IMR-90 (cell line): ENCODE results near the gene GLO1. TPM values are rescaled to one million over a fixed set of nuclear protein-coding genes. Genes with fewer than 3 reads are reported as not detected.

Source experiments
- ATAC-seq: fragments of 200-7000 bp; cut with Tn5 transposase; 2 replicates; pipeline ENCODE4 v1.9.1; 2020; ENCODE audit warnings: low read depth, mild to moderate bottlenecking, moderate library complexity
- BruUV-seq: library from RNA; stranded (reverse); fragments of 400-500 nt; replicated peaks from 2 replicates; lab custom pipeline; 2021; lab: Mats Ljungman, UMichigan
- CTCF ChIA-PET: fragments of 300-600 bp; formaldehyde crosslinking; extraction: SDS; loops from one replicate; lab custom pipeline; 2021; ENCODE audit warnings: antibody characterized with exemption; lab: Yijun Ruan, JAX
- POLR2A ChIA-PET: fragments of 300-600 bp; sonication (Branson Sonifier 250); formaldehyde crosslinking; loops from one replicate; lab custom pipeline; 2022; ENCODE audit warnings: antibody characterized with exemption; ENCODE audit not compliant: unreplicated experiment; lab: Charles Lee
- DNase-seq: peaks from one replicate; pipeline ENCODE4 v3.0.0; 2013
- H2AFZ ChIP-seq: replicated peaks from 2 replicates; pipeline ENCODE3; 2013; ENCODE audit warnings: low read length, mild to moderate bottlenecking; ENCODE audit not compliant: poor library complexity
- H2AK5ac ChIP-seq: 2 replicates; pipeline ENCODE4 v1.6.1; 2013; ENCODE audit warnings: low read depth, low read length, inconsistent platforms
- H2AK9ac ChIP-seq: replicated peaks from 2 replicates; pipeline ENCODE3; 2013; ENCODE audit warnings: mild to moderate bottlenecking, low read depth, low read length, moderate library complexity; ENCODE audit not compliant: poor library complexity
- H2BK120ac ChIP-seq: 2 replicates; pipeline ENCODE4 v1.6.1; 2013; ENCODE audit warnings: low read depth, low read length, inconsistent platforms
- H2BK15ac ChIP-seq: 3 replicates; pipeline ENCODE4 v1.6.1; 2013; ENCODE audit warnings: low read depth, low read length, inconsistent platforms
- H2BK20ac ChIP-seq: 2 replicates; pipeline ENCODE4 v1.6.1; 2013; ENCODE audit warnings: low read depth, mild to moderate bottlenecking, inconsistent platforms, low read length, moderate library complexity
- H2BK5ac ChIP-seq: 2 replicates; pipeline ENCODE4 v1.6.1; 2013; ENCODE audit warnings: mild to moderate bottlenecking, low read depth, low read length, inconsistent platforms; ENCODE audit not compliant: poor library complexity, severe bottlenecking
- H3K14ac ChIP-seq: replicated peaks from 2 replicates; pipeline ENCODE4 v1.6.1; 2013; ENCODE audit warnings: low read depth, low read length, inconsistent platforms
- H3K18ac ChIP-seq: 2 replicates; pipeline ENCODE4 v1.6.1; 2013; ENCODE audit warnings: low read depth, low read length, control low read depth
- H3K23ac ChIP-seq: 2 replicates; pipeline ENCODE4 v1.6.1; 2013; ENCODE audit warnings: low read depth, low read length, inconsistent platforms
- H3K27ac ChIP-seq: 2 replicates; pipeline ENCODE4 v1.5.1; 2013; ENCODE audit warnings: mild to moderate bottlenecking, control low read depth, low read length; ENCODE audit not compliant: insufficient read depth
- H3K27me3 ChIP-seq: 2 replicates; pipeline ENCODE4 v1.6.1; 2013; ENCODE audit warnings: low read length; ENCODE audit not compliant: control insufficient read depth, insufficient read depth
- H3K36me3 ChIP-seq: 2 replicates; pipeline ENCODE4 v1.6.1; 2013; ENCODE audit warnings: low read length, mixed read lengths; ENCODE audit not compliant: control insufficient read depth, insufficient read depth
- H3K4ac ChIP-seq: 2 replicates; pipeline ENCODE4 v1.6.1; 2013; ENCODE audit warnings: low read depth, low read length, inconsistent platforms
- H3K4me1 ChIP-seq: 2 replicates; pipeline ENCODE4 v1.6.1; 2013; ENCODE audit warnings: low read length, mixed read lengths; ENCODE audit not compliant: control insufficient read depth, insufficient read depth
- H3K4me2 ChIP-seq: 2 replicates; pipeline ENCODE4 v1.6.1; 2013; ENCODE audit warnings: low read depth, mild to moderate bottlenecking, control low read depth, low read length, moderate library complexity
- H3K4me3 ChIP-seq: 2 replicates; pipeline ENCODE4 v1.5.1; 2013; ENCODE audit warnings: low read depth, mild to moderate bottlenecking, control low read depth, low read length, moderate library complexity; ENCODE audit not compliant: insufficient read depth
- H3K56ac ChIP-seq: 2 replicates; pipeline ENCODE4 v1.6.1; 2013; ENCODE audit warnings: low read length, inconsistent platforms; ENCODE audit not compliant: insufficient read depth; ENCODE audit errors: extremely low read depth
- H3K79me1 ChIP-seq, 2 experiments: 2 replicates each; pipeline ENCODE4 v1.6.1; 2013; ENCODE audit warnings: low read length in 2 of 2, inconsistent platforms in 1 of 2, low read depth in 1 of 2
- H3K9ac ChIP-seq: 2 replicates; pipeline ENCODE4 v1.6.1; 2013; ENCODE audit warnings: low read depth, low read length, control low read depth
- H3K9me1 ChIP-seq: 2 replicates; pipeline ENCODE4 v1.6.1; 2013; ENCODE audit warnings: low read length, inconsistent platforms; ENCODE audit not compliant: insufficient read depth
- H3K9me3 ChIP-seq: 2 replicates; pipeline ENCODE4 v1.6.1; 2013; ENCODE audit warnings: low read length; ENCODE audit not compliant: control insufficient read depth, insufficient read depth
- H4K20me1 ChIP-seq: 2 replicates; pipeline ENCODE4 v1.6.1; 2013; ENCODE audit warnings: low read length, inconsistent platforms; ENCODE audit not compliant: insufficient read depth
- H4K5ac ChIP-seq: 2 replicates; pipeline ENCODE4 v1.6.1; 2013; ENCODE audit warnings: mild to moderate bottlenecking, low read depth, low read length, control low read depth
- H4K8ac ChIP-seq, 2 experiments: 2 replicates each; pipeline ENCODE4 v1.6.1; 2013; ENCODE audit warnings: low read depth in 2 of 2, low read length in 2 of 2, control low read depth in 1 of 2, inconsistent platforms in 1 of 2
- H4K91ac ChIP-seq: 2 replicates; pipeline ENCODE4 v1.6.1; 2013; ENCODE audit warnings: low read depth, low read length, inconsistent platforms; ENCODE audit not compliant: insufficient read depth
- BHLHE40 ChIP-seq: fragments of 150-350 bp; IDR thresholded peaks from 2 replicates; pipeline ENCODE4 v1.6.1; 2016; ENCODE audit warnings: mild to moderate bottlenecking, low read depth, low read length
- CEBPB ChIP-seq: IDR thresholded peaks from 2 replicates; pipeline ENCODE4 v1.6.1; 2012; ENCODE audit warnings: low read depth, low read length, improper control_type of control experiment
- CHD1 ChIP-seq: IDR thresholded peaks from 2 replicates; pipeline ENCODE4 v1.6.1; 2012; ENCODE audit warnings: low read depth, low read length, improper control_type of control experiment
- CTCF ChIP-seq: conservative IDR thresholded peaks from 2 replicates; pipeline ENCODE4 v1.5.1; 2012; ENCODE audit warnings: mild to moderate bottlenecking, low read depth, low read length, improper control_type of control experiment
- ELK1 ChIP-seq: fragments of 150-350 bp; IDR thresholded peaks from 2 replicates; pipeline ENCODE4 v1.6.1; 2016; ENCODE audit warnings: low read depth, mild to moderate bottlenecking, low read length, moderate library complexity, borderline replicate concordance
- FOS ChIP-seq: fragments of 150-350 bp; IDR thresholded peaks from 2 replicates; pipeline ENCODE4 v1.6.1; 2016; ENCODE audit warnings: low read depth, low read length
- MAFK ChIP-seq: IDR thresholded peaks from 2 replicates; pipeline ENCODE4 v1.6.1; 2012; ENCODE audit warnings: low read depth, low read length, improper control_type of control experiment
- MAZ ChIP-seq: IDR thresholded peaks from 2 replicates; pipeline ENCODE4 v1.6.1; 2012; ENCODE audit warnings: low read depth, mild to moderate bottlenecking, low read length, improper control_type of control experiment, moderate library complexity, borderline replicate concordance
- MXI1 ChIP-seq: IDR thresholded peaks from 2 replicates; pipeline ENCODE4 v1.6.1; 2012; ENCODE audit warnings: low read depth, mild to moderate bottlenecking, low read length, moderate library complexity, borderline replicate concordance
- NFE2L2 ChIP-seq: fragments of 150-350 bp; IDR thresholded peaks from 2 replicates; pipeline ENCODE4 v1.6.1; 2016; ENCODE audit warnings: low read depth, mild to moderate bottlenecking, low read length
- POLR2A ChIP-seq: IDR thresholded peaks from 2 replicates; pipeline ENCODE4 v1.6.1; 2012; ENCODE audit warnings: mild to moderate bottlenecking, low read depth, low read length
- RAD21 ChIP-seq: IDR thresholded peaks from 2 replicates; pipeline ENCODE4 v1.6.1; 2012; ENCODE audit warnings: low read length, improper control_type of control experiment
- RCOR1 ChIP-seq: IDR thresholded peaks from 2 replicates; pipeline ENCODE4 v1.6.1; 2012; ENCODE audit warnings: mild to moderate bottlenecking, low read length, improper control_type of control experiment; ENCODE audit not compliant: insufficient replicate concordance
- RFX5 ChIP-seq: IDR thresholded peaks from 2 replicates; pipeline ENCODE4 v1.8.0; 2012; ENCODE audit warnings: low read depth, mild to moderate bottlenecking, low read length, moderate library complexity
- SMC3 ChIP-seq: fragments of 150-350 bp; IDR thresholded peaks from 2 replicates; pipeline ENCODE4 v1.6.1; 2016; ENCODE audit warnings: low read depth, mild to moderate bottlenecking, antibody characterized with exemption, low read length, moderate library complexity
- USF2 ChIP-seq: fragments of 150-350 bp; IDR thresholded peaks from 2 replicates; pipeline ENCODE4 v1.6.1; 2017; ENCODE audit warnings: mild to moderate bottlenecking, antibody characterized with exemption, low read length, low read depth
- WGBS, 2 experiments: methylation state at CpG; one replicate each; pipeline versions ENCODE4 v1.1.5 to v1.1.7; 2013; ENCODE audit warnings: missing lambda C conversion rate in 2 of 2; ENCODE audit not compliant: insufficient read length in 1 of 2; ENCODE audit errors: extremely low coverage in 2 of 2; 5-methylcytosine and 5-hydroxymethylcytosine counted together
- dilution Hi-C: fragments of 300-500 bp; cut with HindIII; formaldehyde crosslinking; loops from one replicate; pipeline ENCODE4 v1.14.3; 2018; ENCODE audit warnings: low sequenced_read_pairs; ENCODE audit not compliant: unreplicated experiment
- in situ Hi-C: fragments of 300-500 bp; cut with MboI; formaldehyde crosslinking; loops from 3 replicates; pipeline ENCODE4 v1.14.3; 2019; ENCODE audit warnings: low sequenced_read_pairs, inconsistent platforms, mixed read lengths
- intact Hi-C: fragments of 100-400 bp; cut with micrococcal nuclease; formaldehyde crosslinking; loops from 2 replicates; pipeline ENCODE4 v1.10.0; 2022
- polyA plus RNA-seq, 3 experiments: library from polyadenylated mRNA; depleted of rRNA; stranded (reverse); fragments of >200 nt; gene quantifications; 2 replicates each; pipeline ENCODE4 v1.2.3, GENCODE V29; 2012; ENCODE audit warnings: low replicate concordance in 1 of 3
- total RNA-seq: library from RNA; depleted of rRNA; stranded (reverse); fragments of >200 nt; gene quantifications from 2 replicates; pipeline ENCODE4 v1.2.3, GENCODE V29; 2012

The GLO1 gene
- total and polyA plus RNA-seq, 2 of the 4 experiments (the other 2 are of a cell fraction), result 65.1 to 111 TPM

GRCh38 chr6:38716825-38717224, 13.9 kb upstream of the GLO1 start:
- Histone ChIP-seq H3K4me2 (no peak overlapping the region), H2BK5ac (no peak overlapping the region), H4K91ac (no peak overlapping the region), H3K36me3 (no peaks in the 10 kb centered on the region), H3K79me1 (no peaks in the 10 kb centered on the region), H3K14ac (no peak overlapping the region), H3K9me1 (no peaks in the 10 kb centered on the region), H4K8ac (no peak overlapping the region), H2BK15ac (no peak overlapping the region), H2AK9ac (no peak overlapping the region), H3K23ac (no peak overlapping the region), H4K5ac (no peak overlapping the region), H2BK20ac (no peak overlapping the region), H2AFZ (no peak overlapping the region), H3K27me3 (peaks cover 30% of the 10 kb centered on the region), H3K18ac (no peak overlapping the region), H3K9me3 (no peaks in the 10 kb centered on the region), H3K4ac (no peak overlapping the region), H4K20me1 (no peaks in the 10 kb centered on the region), H2BK120ac (no peak overlapping the region), H3K27ac (no peak overlapping the region), H3K4me1 (no peaks in the 10 kb centered on the region), H3K56ac (no peak overlapping the region), H3K9ac (no peak overlapping the region), H2AK5ac (no peak overlapping the region), H3K4me3 (no peak overlapping the region)
- TF ChIP-seq RAD21 (no peak), CTCF (no peak), RFX5 (no peak), FOS (no peak), POLR2A (no peak), MAFK (no peak), SMC3 (no peak), ELK1 (no peak), RCOR1 (no peak), CHD1 (no peak), MXI1 (no peak), USF2 (no peak), CEBPB (no peak), NFE2L2 (no peak), BHLHE40 (no peak), MAZ (no peak)
- intact Hi-C loops (no loop called here), dilution Hi-C loops (no loop called here), in situ Hi-C loops (no loop called here)
- ATAC-seq, result no peak
- ChIA-PET CTCF (no interaction called here), POLR2A (no interaction called here)
- no TSS peak for BruUV-seq
- WGBS, 2 experiments, result 100% methylated on average over 1 of the region's 2 CpGs; no CpG with 5 or more reads in 1 of the 2 experiments
- DNase-seq, result no peak
